HG03342 (cell line): ENCODE data around the gene CAD.
"Not testable (repeated sequence)": the region's sequence is repeated elsewhere in the genome, so short reads cannot be mapped to it uniquely, and the experiment has no call there.

Experiments
- ATAC-seq: cut with Tn5 transposase; IDR thresholded peaks from one replicate; pipeline ENCODE4 v1.9.1; 2021; ENCODE audit warnings: mild to moderate bottlenecking, moderate library complexity; ENCODE audit not compliant: unreplicated experiment

CAD gene

GRCh38 chr2:27251766-27252165 is 34.6 kb downstream of the CAD start:
- no peak for ATAC-seq

- no peak for ATAC-seq
Observed at GRCh38 chr2:27255187-27255586, 38.0 kb downstream of the CAD start.

- no peak for ATAC-seq
Observed at GRCh38 chr2:27255660-27256059, 38.5 kb downstream of the CAD start.

GRCh38 chr2:27256855-27257454 is 39.8 kb downstream of the CAD start:
- no peak for ATAC-seq

GRCh38 chr2:27258051-27258450 is 40.9 kb downstream of the CAD start:
- no peak for ATAC-seq

- no peak for ATAC-seq
Observed at GRCh38 chr2:27261241-27261925, 44.2 kb downstream of the CAD start.

GRCh38 chr2:27261926-27262298 is 44.7 kb downstream of the CAD start:
- ATAC-seq = no peak

GRCh38 chr2:27262379-27263286 is 45.5 kb downstream of the CAD start, which contains the start of gene SLC30A3:
SLC30A3 (minus strand) TSS chr2:27263047; CDS start chr2:27262906, 141 bp downstream.
- no peak for ATAC-seq

GRCh38 chr2:27263287-27264252 is 46.4 kb downstream of the CAD start:
- ATAC-seq = no peak

GRCh38 chr2:27264253-27264752 is 47.1 kb downstream of the CAD start:
- ATAC-seq = no peak

- no peak for ATAC-seq
Observed at GRCh38 chr2:27264753-27265535, 47.8 kb downstream of the CAD start.

GRCh38 chr2:27265536-27265870 is 48.3 kb downstream of the CAD start:
- ATAC-seq = no peak

- not testable (repeated sequence) for ATAC-seq
Observed at GRCh38 chr2:27268296-27268695, 51.1 kb downstream of the CAD start.

- ATAC-seq = no peak
Observed at GRCh38 chr2:27270131-27270530, 53.0 kb downstream of the CAD start.

- no peak for ATAC-seq
Observed at GRCh38 chr2:27270670-27271069, 53.5 kb downstream of the CAD start.

GRCh38 chr2:27271631-27272340 is 54.6 kb downstream of the CAD start:
- ATAC-seq = no peak

- not testable (repeated sequence) for ATAC-seq
Observed at GRCh38 chr2:27272537-27273522, 55.7 kb downstream of the CAD start.
